ENCODE data around the gene TRDN.

GRCh38 chr6:123456836-123457235 lies 179.9 kb downstream of the TRDN start:
- no peak for TF ChIP-seq CTCF (IDR thresholded peaks at IDR 0.05)
- TF ChIP-seq POLR2AphosphoS5 (IDR thresholded peaks at IDR 0.05), result no peak
- TF ChIP-seq POLR2A (IDR thresholded peaks at IDR 0.05), result no peak

Measured in breast epithelium (tissue), 3 donors.